Measurements from ENCODE around the gene AUTS2. TPM values are rescaled to one million over a fixed set of nuclear protein-coding genes. Genes with fewer than 3 reads are reported as not detected.

AUTS2 gene
- polyA plus RNA-seq, 1 donor from 2014 or later = 97.3 TPM

DNA sequence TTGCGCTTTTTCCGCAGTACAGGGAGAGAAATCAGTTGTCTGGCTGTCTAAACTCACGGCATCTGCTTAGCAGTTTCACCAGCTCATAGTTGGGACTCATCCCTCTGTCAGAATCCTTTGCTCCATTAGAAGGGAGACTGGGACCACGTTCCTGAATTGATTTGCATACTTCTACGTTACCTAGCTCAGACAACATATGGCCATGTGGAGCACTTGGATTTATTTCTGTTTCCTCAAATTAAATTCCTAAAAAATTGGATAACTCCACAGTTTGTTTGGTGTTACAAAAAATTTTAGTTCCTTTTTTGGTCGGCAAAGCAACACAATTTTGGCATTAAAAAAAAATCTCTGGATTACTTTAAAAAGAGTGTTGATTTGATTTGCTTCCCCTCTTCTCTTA lies 614.0 kb downstream of the AUTS2 start:
- Histone ChIP-seq H2AFZ (ENCODE audit: low read depth, low read length) (no peak overlapping the region), H4K20me1 (ENCODE audit: insufficient read depth) (no peaks in the 10 kb centered on the region), H3F3A (ENCODE audit: insufficient read depth, low read length, poor library complexity, severe bottlenecking) (no peaks in the 10 kb centered on the region), H3K9me3 (ENCODE audit: low read length) (no peaks in the 10 kb centered on the region), H3K79me2 (replicated peaks; ENCODE audit: insufficient read depth, low read length) (no peaks in the 10 kb centered on the region), H3K4me2 (ENCODE audit: low read length) (no peak overlapping the region), H3K27me3 (ENCODE audit: insufficient read depth, low read depth, low read length) (no peaks in the 10 kb centered on the region), H3K27ac (ENCODE audit: low read length) (no peak overlapping the region), H3K36me3 (ENCODE audit: insufficient read depth, low read length) (no peaks in the 10 kb centered on the region), H3K4me3 (ENCODE audit: low read length) (no peak overlapping the region), H3K9ac (ENCODE audit: low read length) (no peak overlapping the region), H3K9me2 (ENCODE audit: insufficient read depth, low read length) (no peaks in the 10 kb centered on the region)
- TF ChIP-seq POLR2AphosphoS5 (IDR thresholded peaks at IDR 0.05) = no peak

DNA sequence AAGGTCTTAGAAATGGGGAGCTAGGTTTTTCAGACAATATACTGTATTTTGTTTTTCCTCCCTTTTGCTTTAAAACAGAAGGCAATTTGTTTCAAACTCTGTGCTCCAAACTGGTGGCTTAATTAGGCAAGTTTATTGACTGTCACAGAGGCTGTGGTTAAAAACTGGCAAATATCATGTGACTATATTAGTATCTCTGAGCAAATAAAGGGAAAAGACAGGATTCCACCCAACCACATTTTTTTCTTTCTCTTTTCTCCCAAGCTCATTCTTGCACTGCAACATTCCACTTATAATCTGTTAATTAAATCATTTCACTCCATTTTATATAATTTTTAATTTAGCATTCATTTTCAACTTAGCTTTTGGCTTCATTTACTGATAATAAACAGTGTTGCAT lies 615.8 kb downstream of the AUTS2 start:
- Histone ChIP-seq H3F3A (ENCODE audit: insufficient read depth, low read length, poor library complexity, severe bottlenecking) (no peaks in the 10 kb centered on the region), H2AFZ (ENCODE audit: low read depth, low read length) (no peak overlapping the region), H3K36me3 (ENCODE audit: insufficient read depth, low read length) (no peaks in the 10 kb centered on the region), H3K9me3 (ENCODE audit: low read length) (no peaks in the 10 kb centered on the region), H3K4me2 (ENCODE audit: low read length) (no peak overlapping the region), H3K9me2 (ENCODE audit: insufficient read depth, low read length) (no peaks in the 10 kb centered on the region), H4K20me1 (ENCODE audit: insufficient read depth) (no peaks in the 10 kb centered on the region), H3K27ac (ENCODE audit: low read length) (no peak overlapping the region), H3K27me3 (ENCODE audit: insufficient read depth, low read depth, low read length) (no peaks in the 10 kb centered on the region), H3K9ac (ENCODE audit: low read length) (no peak overlapping the region), H3K79me2 (replicated peaks; ENCODE audit: insufficient read depth, low read length) (no peaks in the 10 kb centered on the region), H3K4me3 (ENCODE audit: low read length) (no peak overlapping the region)
- TF ChIP-seq SMC3 (conservative IDR thresholded peaks at IDR 0.05; ENCODE audit: poor library complexity) = no peak
- TF ChIP-seq MXI1 (conservative IDR thresholded peaks at IDR 0.05; ENCODE audit: poor library complexity, severe bottlenecking) = no peak
- no peak for TF ChIP-seq POLR2AphosphoS5 (IDR thresholded peaks at IDR 0.05)
- TF ChIP-seq, protein P1, sequence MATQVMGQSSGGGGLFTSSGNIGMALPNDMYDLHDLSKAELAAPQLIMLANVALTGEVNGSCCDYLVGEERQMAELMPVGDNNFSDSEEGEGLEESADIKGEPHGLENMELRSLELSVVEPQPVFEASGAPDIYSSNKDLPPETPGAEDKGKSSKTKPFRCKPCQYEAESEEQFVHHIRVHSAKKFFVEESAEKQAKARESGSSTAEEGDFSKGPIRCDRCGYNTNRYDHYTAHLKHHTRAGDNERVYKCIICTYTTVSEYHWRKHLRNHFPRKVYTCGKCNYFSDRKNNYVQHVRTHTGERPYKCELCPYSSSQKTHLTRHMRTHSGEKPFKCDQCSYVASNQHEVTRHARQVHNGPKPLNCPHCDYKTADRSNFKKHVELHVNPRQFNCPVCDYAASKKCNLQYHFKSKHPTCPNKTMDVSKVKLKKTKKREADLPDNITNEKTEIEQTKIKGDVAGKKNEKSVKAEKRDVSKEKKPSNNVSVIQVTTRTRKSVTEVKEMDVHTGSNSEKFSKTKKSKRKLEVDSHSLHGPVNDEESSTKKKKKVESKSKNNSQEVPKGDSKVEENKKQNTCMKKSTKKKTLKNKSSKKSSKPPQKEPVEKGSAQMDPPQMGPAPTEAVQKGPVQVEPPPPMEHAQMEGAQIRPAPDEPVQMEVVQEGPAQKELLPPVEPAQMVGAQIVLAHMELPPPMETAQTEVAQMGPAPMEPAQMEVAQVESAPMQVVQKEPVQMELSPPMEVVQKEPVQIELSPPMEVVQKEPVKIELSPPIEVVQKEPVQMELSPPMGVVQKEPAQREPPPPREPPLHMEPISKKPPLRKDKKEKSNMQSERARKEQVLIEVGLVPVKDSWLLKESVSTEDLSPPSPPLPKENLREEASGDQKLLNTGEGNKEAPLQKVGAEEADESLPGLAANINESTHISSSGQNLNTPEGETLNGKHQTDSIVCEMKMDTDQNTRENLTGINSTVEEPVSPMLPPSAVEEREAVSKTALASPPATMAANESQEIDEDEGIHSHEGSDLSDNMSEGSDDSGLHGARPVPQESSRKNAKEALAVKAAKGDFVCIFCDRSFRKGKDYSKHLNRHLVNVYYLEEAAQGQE (IDR thresholded peaks at IDR 0.05; ENCODE audit: borderline replicate concordance) = no peak
- no peak for TF ChIP-seq EZH2 (IDR thresholded peaks at IDR 0.05; ENCODE audit: borderline replicate concordance, insufficient read depth, low read length, poor library complexity, severe bottlenecking)
- no peak for TF ChIP-seq TAF1 (IDR thresholded peaks at IDR 0.05; ENCODE audit: low read depth)
- TF ChIP-seq RAD21 (conservative IDR thresholded peaks at IDR 0.05) = no peak
- TF ChIP-seq EP300 (conservative IDR thresholded peaks at IDR 0.05; ENCODE audit: poor library complexity, severe bottlenecking) = no peak
- TF ChIP-seq, protein P2, sequence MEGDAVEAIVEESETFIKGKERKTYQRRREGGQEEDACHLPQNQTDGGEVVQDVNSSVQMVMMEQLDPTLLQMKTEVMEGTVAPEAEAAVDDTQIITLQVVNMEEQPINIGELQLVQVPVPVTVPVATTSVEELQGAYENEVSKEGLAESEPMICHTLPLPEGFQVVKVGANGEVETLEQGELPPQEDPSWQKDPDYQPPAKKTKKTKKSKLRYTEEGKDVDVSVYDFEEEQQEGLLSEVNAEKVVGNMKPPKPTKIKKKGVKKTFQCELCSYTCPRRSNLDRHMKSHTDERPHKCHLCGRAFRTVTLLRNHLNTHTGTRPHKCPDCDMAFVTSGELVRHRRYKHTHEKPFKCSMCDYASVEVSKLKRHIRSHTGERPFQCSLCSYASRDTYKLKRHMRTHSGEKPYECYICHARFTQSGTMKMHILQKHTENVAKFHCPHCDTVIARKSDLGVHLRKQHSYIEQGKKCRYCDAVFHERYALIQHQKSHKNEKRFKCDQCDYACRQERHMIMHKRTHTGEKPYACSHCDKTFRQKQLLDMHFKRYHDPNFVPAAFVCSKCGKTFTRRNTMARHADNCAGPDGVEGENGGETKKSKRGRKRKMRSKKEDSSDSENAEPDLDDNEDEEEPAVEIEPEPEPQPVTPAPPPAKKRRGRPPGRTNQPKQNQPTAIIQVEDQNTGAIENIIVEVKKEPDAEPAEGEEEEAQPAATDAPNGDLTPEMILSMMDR (IDR thresholded peaks at IDR 0.05; ENCODE audit: poor library complexity, severe bottlenecking) = no peak

DNA sequence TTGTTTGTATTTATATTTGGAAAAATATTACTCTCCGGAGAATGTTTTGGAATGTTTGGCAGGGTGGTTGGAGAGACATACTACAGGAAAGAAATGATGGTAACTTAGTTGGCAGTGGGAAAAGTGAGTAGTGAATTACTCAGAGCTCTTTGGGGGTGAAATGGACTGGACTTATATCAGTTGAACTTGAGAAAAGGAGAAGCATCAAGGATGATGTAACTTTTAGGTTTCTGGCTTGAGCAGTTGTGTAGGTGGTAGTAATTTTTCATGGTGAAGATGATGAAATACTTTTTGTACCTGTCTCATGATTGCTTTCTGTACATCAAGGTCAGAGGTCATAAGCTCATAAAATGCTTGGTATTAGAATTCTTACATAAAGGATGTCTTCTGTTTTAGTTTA lies 617.2 kb downstream of the AUTS2 start:
- H3K9me3 ChIP-seq (ENCODE audit: low read length) = no peaks in the 10 kb centered on the region
- no peaks in the 10 kb centered on the region for H3K27me3 ChIP-seq (ENCODE audit: insufficient read depth, low read depth, low read length)
- H2AFZ ChIP-seq (ENCODE audit: low read depth, low read length) = no peak overlapping the region
- H3K4me2 ChIP-seq (ENCODE audit: low read length) = no peak overlapping the region
- H3K9me2 ChIP-seq (ENCODE audit: insufficient read depth, low read length) = no peaks in the 10 kb centered on the region
- no peaks in the 10 kb centered on the region for H4K20me1 ChIP-seq (ENCODE audit: insufficient read depth)
- H3K36me3 ChIP-seq (ENCODE audit: insufficient read depth, low read length) = no peaks in the 10 kb centered on the region
- no peak overlapping the region for H3K4me3 ChIP-seq (ENCODE audit: low read length)
- H3K79me2 ChIP-seq (replicated peaks; ENCODE audit: insufficient read depth, low read length) = no peaks in the 10 kb centered on the region
- no peak for TF ChIP-seq EP300 (conservative IDR thresholded peaks at IDR 0.05; ENCODE audit: poor library complexity, severe bottlenecking)
- no peak for TF ChIP-seq POLR2AphosphoS5 (IDR thresholded peaks at IDR 0.05)
- TF ChIP-seq, protein P2 (IDR thresholded peaks at IDR 0.05; ENCODE audit: poor library complexity, severe bottlenecking) = no peak
- TF ChIP-seq TAF1 (IDR thresholded peaks at IDR 0.05; ENCODE audit: low read depth) = no peak
- no peak for TF ChIP-seq EZH2 (IDR thresholded peaks at IDR 0.05; ENCODE audit: borderline replicate concordance, insufficient read depth, low read length, poor library complexity, severe bottlenecking)
- no peak for TF ChIP-seq RAD21 (conservative IDR thresholded peaks at IDR 0.05)
- no peak for TF ChIP-seq MXI1 (conservative IDR thresholded peaks at IDR 0.05; ENCODE audit: poor library complexity, severe bottlenecking)
- TF ChIP-seq, protein P1 (IDR thresholded peaks at IDR 0.05; ENCODE audit: borderline replicate concordance) = no peak
- no peak for TF ChIP-seq SMC3 (conservative IDR thresholded peaks at IDR 0.05; ENCODE audit: poor library complexity)
- no peak overlapping the region for H3K27ac ChIP-seq (ENCODE audit: low read length)
- no peak overlapping the region for H3K9ac ChIP-seq (ENCODE audit: low read length)
- H3F3A ChIP-seq (ENCODE audit: insufficient read depth, low read length, poor library complexity, severe bottlenecking) = no peaks in the 10 kb centered on the region
